ENCODE data around the gene PRKD1. TPM values are rescaled to one million over a fixed set of nuclear protein-coding genes. Genes with fewer than 3 reads are reported as not detected.

PRKD1 gene
- total and polyA plus RNA-seq, 2 donors (not counting 1 experiment from before 2014, with no cell fraction given), result 0.03 to 4.3 TPM

- POLR2A ChIA-PET, result no interaction called here
- H3K27ac ChIP-seq (ENCODE audit: low read length in 2 of 2), result no peak overlapping the region
- Mint-ChIP-seq H3K4me1 (peaks cover 10% of the 10 kb centered on the region), H3K27me3 (peaks cover 32% of the 10 kb centered on the region), H3K9me3 (ENCODE audit: insufficient read depth) (no peaks in the 10 kb centered on the region), H3K4me3 (peak overlapping the region; percentile 91), H3K27ac (peak overlapping the region; percentile 80)
- H3K4me3 ChIP-seq (ENCODE audit: control extremely low read depth in 1 of 5, extremely low read depth in 1 of 5, insufficient read depth in 1 of 5, low read depth in 2 of 5, low read length in 4 of 5), result peak overlapping the region in 3 of 5 experiments; percentile 34 to 48 (median 43)
- H4K20me1 ChIP-seq (ENCODE audit: control insufficient read depth, insufficient read depth, low read length, poor library complexity, severe bottlenecking), result no peaks in the 10 kb centered on the region
- peaks cover 0 to 25% (median 9%) of the 10 kb centered on the region in 4 experiments for H3K27me3 ChIP-seq (replicated peaks in 1 of 4; ENCODE audit: control extremely low read depth in 1 of 4, control insufficient read depth in 3 of 4, insufficient read depth in 4 of 4, low read length in 3 of 4)
- H3K4me2 ChIP-seq (replicated peaks; ENCODE audit: low read depth, low read length, poor library complexity, severe bottlenecking), result peak overlapping the region; percentile 69
- peak; percentile 26 for DNase-seq
- CTCF ChIA-PET, result no interaction called here
- TF ChIP-seq CTCF (IDR thresholded peaks at IDR 0.05) (no peak), EZH2 (IDR thresholded peaks at IDR 0.05; ENCODE audit: borderline replicate concordance, insufficient read depth, low read depth, low read length, poor library complexity, severe bottlenecking) (no peak)
- peaks cover 6 to 9% of the 10 kb centered on the region in 2 donors for H3K4me1 ChIP-seq (ENCODE audit: control insufficient read depth in 2 of 2, insufficient read depth in 2 of 2, low read length in 2 of 2)
- peak overlapping the region; percentile 14 for H3K9ac ChIP-seq (ENCODE audit: low read length)
- ATAC-seq (ENCODE audit: low read depth), result peak; percentile 42
- H3K9me3 ChIP-seq (ENCODE audit: control extremely low read depth in 1 of 3, control insufficient read depth in 2 of 3, insufficient read depth in 1 of 3, low read length in 2 of 3), result peaks cover 0 to 7% (median 1%) of the 10 kb centered on the region in 3 donors
- H3K79me2 ChIP-seq (ENCODE audit: control insufficient read depth, insufficient read depth, low read length), result no peaks in the 10 kb centered on the region
- peak overlapping the region; percentile 36 for H2AFZ ChIP-seq (ENCODE audit: insufficient read depth, low read depth, low read length, poor library complexity, severe bottlenecking)
- 6% methylated on average over 50 of the region's 51 CpGs for WGBS (ENCODE audit: insufficient coverage)
- no peaks in the 10 kb centered on the region for H3K36me3 ChIP-seq (replicated peaks in 1 of 2; ENCODE audit: control extremely low read depth in 1 of 2, control insufficient read depth in 1 of 2, extremely low read depth in 1 of 2, insufficient read depth in 2 of 2, low read length in 1 of 2)
- intact Hi-C loops (cut with micrococcal nuclease), result loop anchor here (1.0 to 10.0 kb wide), 4 partner anchors 69 to 380 kb away; no protein-coding TSS in a partner anchor
Observed at GRCh38 chr14:29926701-29927375, 809 bp downstream of the PRKD1 start.

GRCh38 chr14:29926228-29926627 is 1.4 kb downstream of the PRKD1 start:
- TF ChIP-seq EZH2 (IDR thresholded peaks at IDR 0.05; ENCODE audit: borderline replicate concordance, insufficient read depth, low read depth, low read length, poor library complexity, severe bottlenecking) (no peak), CTCF (IDR thresholded peaks at IDR 0.05) (no peak)
- Mint-ChIP-seq H3K4me3 (peak overlapping the region; percentile 91), H3K4me1 (peaks cover 10% of the 10 kb centered on the region), H3K27ac (no peak overlapping the region), H3K9me3 (ENCODE audit: insufficient read depth) (no peaks in the 10 kb centered on the region), H3K27me3 (peaks cover 35% of the 10 kb centered on the region)
- H3K4me3 ChIP-seq (ENCODE audit: control extremely low read depth in 1 of 5, extremely low read depth in 1 of 5, insufficient read depth in 1 of 5, low read depth in 2 of 5, low read length in 4 of 5), result no peak overlapping the region
- peaks cover 0 to 7% (median 1%) of the 10 kb centered on the region in 3 donors for H3K9me3 ChIP-seq (ENCODE audit: control extremely low read depth in 1 of 3, control insufficient read depth in 2 of 3, insufficient read depth in 1 of 3, low read length in 2 of 3)
- no peaks in the 10 kb centered on the region for H3K79me2 ChIP-seq (ENCODE audit: control insufficient read depth, insufficient read depth, low read length)
- no peaks in the 10 kb centered on the region for H4K20me1 ChIP-seq (ENCODE audit: control insufficient read depth, insufficient read depth, low read length, poor library complexity, severe bottlenecking)
- no peak overlapping the region for H3K9ac ChIP-seq (ENCODE audit: low read length)
- ChIA-PET CTCF (no interaction called here), POLR2A (no interaction called here)
- peak overlapping the region; percentile 36 for H2AFZ ChIP-seq (ENCODE audit: insufficient read depth, low read depth, low read length, poor library complexity, severe bottlenecking)
- DNase-seq (no peak), ATAC-seq (ENCODE audit: low read depth) (no peak)
- peaks cover 6 to 9% of the 10 kb centered on the region in 2 donors for H3K4me1 ChIP-seq (ENCODE audit: control insufficient read depth in 2 of 2, insufficient read depth in 2 of 2, low read length in 2 of 2)
- 23% methylated on average over 2 of the region's 8 CpGs for WGBS (ENCODE audit: insufficient coverage)
- intact Hi-C loops (cut with micrococcal nuclease), result loop anchor here (5.0 to 10.0 kb wide), 3 partner anchors 124 to 379 kb away; no protein-coding TSS in a partner anchor
- H3K27ac ChIP-seq (ENCODE audit: low read length in 2 of 2), result no peak overlapping the region
- H3K36me3 ChIP-seq (replicated peaks in 1 of 2; ENCODE audit: control extremely low read depth in 1 of 2, control insufficient read depth in 1 of 2, extremely low read depth in 1 of 2, insufficient read depth in 2 of 2, low read length in 1 of 2), result no peaks in the 10 kb centered on the region
- peak overlapping the region; percentile 69 for H3K4me2 ChIP-seq (replicated peaks; ENCODE audit: low read depth, low read length, poor library complexity, severe bottlenecking)
- peaks cover 0 to 25% (median 9%) of the 10 kb centered on the region in 4 experiments for H3K27me3 ChIP-seq (replicated peaks in 1 of 4; ENCODE audit: control extremely low read depth in 1 of 4, control insufficient read depth in 3 of 4, insufficient read depth in 4 of 4, low read length in 3 of 4)
